ENCODE measurements around the gene CDKL4. TPM values are rescaled to one million over a fixed set of nuclear protein-coding genes. Genes with fewer than 3 reads are reported as not detected.

Gene CDKL4
- total RNA-seq, 1 experiment from 2014 or later: 1.1 TPM

DNA sequence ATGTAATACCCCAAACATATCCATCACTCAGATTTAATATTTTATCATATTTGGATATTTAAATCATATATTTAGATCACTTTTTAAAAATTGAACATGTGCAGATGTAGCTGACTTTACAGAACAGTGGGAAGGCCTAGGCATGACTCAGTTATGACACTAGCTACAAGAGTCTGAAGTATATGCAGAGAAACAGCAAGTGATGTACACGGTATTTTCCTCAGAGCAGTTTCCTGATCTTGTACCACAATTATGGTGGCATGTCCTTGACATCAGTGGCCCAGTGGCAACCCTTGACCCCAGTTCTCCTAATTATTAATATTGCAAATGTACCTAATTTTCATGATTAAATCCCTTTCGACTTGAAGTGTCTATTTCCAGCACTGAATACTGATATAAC is 28.2 kb downstream of the CDKL4 start:
- H3K4me1 ChIP-seq (ENCODE audit: insufficient read depth, low read length, poor library complexity, severe bottlenecking): no peaks in the 10 kb centered on the region
- TF ChIP-seq, protein P1, sequence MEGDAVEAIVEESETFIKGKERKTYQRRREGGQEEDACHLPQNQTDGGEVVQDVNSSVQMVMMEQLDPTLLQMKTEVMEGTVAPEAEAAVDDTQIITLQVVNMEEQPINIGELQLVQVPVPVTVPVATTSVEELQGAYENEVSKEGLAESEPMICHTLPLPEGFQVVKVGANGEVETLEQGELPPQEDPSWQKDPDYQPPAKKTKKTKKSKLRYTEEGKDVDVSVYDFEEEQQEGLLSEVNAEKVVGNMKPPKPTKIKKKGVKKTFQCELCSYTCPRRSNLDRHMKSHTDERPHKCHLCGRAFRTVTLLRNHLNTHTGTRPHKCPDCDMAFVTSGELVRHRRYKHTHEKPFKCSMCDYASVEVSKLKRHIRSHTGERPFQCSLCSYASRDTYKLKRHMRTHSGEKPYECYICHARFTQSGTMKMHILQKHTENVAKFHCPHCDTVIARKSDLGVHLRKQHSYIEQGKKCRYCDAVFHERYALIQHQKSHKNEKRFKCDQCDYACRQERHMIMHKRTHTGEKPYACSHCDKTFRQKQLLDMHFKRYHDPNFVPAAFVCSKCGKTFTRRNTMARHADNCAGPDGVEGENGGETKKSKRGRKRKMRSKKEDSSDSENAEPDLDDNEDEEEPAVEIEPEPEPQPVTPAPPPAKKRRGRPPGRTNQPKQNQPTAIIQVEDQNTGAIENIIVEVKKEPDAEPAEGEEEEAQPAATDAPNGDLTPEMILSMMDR (conservative IDR thresholded peaks at IDR 0.05; ENCODE audit: low read depth, low read length): no peak
- no peak for TF ChIP-seq EZH2 (IDR thresholded peaks at IDR 0.05; ENCODE audit: borderline replicate concordance, low read depth, low read length, poor library complexity, severe bottlenecking)
- no peak for DNase-seq (ENCODE audit: low spot score)
- H3K27ac ChIP-seq (ENCODE audit: low read depth, low read length, poor library complexity, severe bottlenecking): no peak overlapping the region
- intact Hi-C loops (cut with micrococcal nuclease; ENCODE audit: unreplicated experiment): no loop called here
- no TSS peak for BruUV-seq (replicated peaks)
- POLR2A ChIA-PET (ENCODE audit: low non-redundant PET): no interaction called here
- H3K27me3 ChIP-seq (replicated peaks; ENCODE audit: insufficient read depth, low read depth, low read length, poor library complexity): no peaks in the 10 kb centered on the region
- no peaks in the 10 kb centered on the region for H3K36me3 ChIP-seq (ENCODE audit: insufficient read depth, low read length, poor library complexity, severe bottlenecking)
- no peaks in the 10 kb centered on the region for H3K9me3 ChIP-seq (ENCODE audit: low read depth, low read length, poor library complexity, severe bottlenecking)
- no peak overlapping the region for H3K4me3 ChIP-seq (ENCODE audit: low read depth, low read length, poor library complexity, severe bottlenecking)
- CTCF ChIA-PET: no interaction called here

- BruUV-seq (replicated peaks): no TSS peak
- H3K4me3 ChIP-seq (ENCODE audit: low read depth, low read length, poor library complexity, severe bottlenecking): no peak overlapping the region
- POLR2A ChIA-PET (ENCODE audit: low non-redundant PET): no interaction called here
- no peak for DNase-seq (ENCODE audit: low spot score)
- H3K27me3 ChIP-seq (replicated peaks; ENCODE audit: insufficient read depth, low read depth, low read length, poor library complexity): no peaks in the 10 kb centered on the region
- TF ChIP-seq EZH2 (IDR thresholded peaks at IDR 0.05; ENCODE audit: borderline replicate concordance, low read depth, low read length, poor library complexity, severe bottlenecking): no peak
- TF ChIP-seq, protein P1 (conservative IDR thresholded peaks at IDR 0.05; ENCODE audit: low read depth, low read length): no peak
- no peak overlapping the region for H3K27ac ChIP-seq (ENCODE audit: low read depth, low read length, poor library complexity, severe bottlenecking)
- H3K9me3 ChIP-seq (ENCODE audit: low read depth, low read length, poor library complexity, severe bottlenecking): no peaks in the 10 kb centered on the region
- CTCF ChIA-PET: no interaction called here
- no peaks in the 10 kb centered on the region for H3K4me1 ChIP-seq (ENCODE audit: insufficient read depth, low read length, poor library complexity, severe bottlenecking)
- no peaks in the 10 kb centered on the region for H3K36me3 ChIP-seq (ENCODE audit: insufficient read depth, low read length, poor library complexity, severe bottlenecking)
- intact Hi-C loops (cut with micrococcal nuclease; ENCODE audit: unreplicated experiment): no loop called here
Measured at GRCh38 chr2:39213015-39213414, 30.8 kb downstream of the CDKL4 start.

GRCh38 chr2:39210846-39211245 is 32.9 kb downstream of the CDKL4 start:
- no peak for DNase-seq (ENCODE audit: low spot score)
- no peaks in the 10 kb centered on the region for H3K36me3 ChIP-seq (ENCODE audit: insufficient read depth, low read length, poor library complexity, severe bottlenecking)
- H3K4me1 ChIP-seq (ENCODE audit: insufficient read depth, low read length, poor library complexity, severe bottlenecking): no peaks in the 10 kb centered on the region
- CTCF ChIA-PET: no interaction called here
- intact Hi-C loops (cut with micrococcal nuclease; ENCODE audit: unreplicated experiment): no loop called here
- POLR2A ChIA-PET (ENCODE audit: low non-redundant PET): no interaction called here
- H3K27ac ChIP-seq (ENCODE audit: low read depth, low read length, poor library complexity, severe bottlenecking): no peak overlapping the region
- no TSS peak for BruUV-seq (replicated peaks)
- no peak overlapping the region for H3K4me3 ChIP-seq (ENCODE audit: low read depth, low read length, poor library complexity, severe bottlenecking)
- no peaks in the 10 kb centered on the region for H3K9me3 ChIP-seq (ENCODE audit: low read depth, low read length, poor library complexity, severe bottlenecking)
- no peaks in the 10 kb centered on the region for H3K27me3 ChIP-seq (replicated peaks; ENCODE audit: insufficient read depth, low read depth, low read length, poor library complexity)
- TF ChIP-seq, protein P1 (conservative IDR thresholded peaks at IDR 0.05; ENCODE audit: low read depth, low read length): no peak
- no peak for TF ChIP-seq EZH2 (IDR thresholded peaks at IDR 0.05; ENCODE audit: borderline replicate concordance, low read depth, low read length, poor library complexity, severe bottlenecking)

Measured in A673 (cell line).